Activated CD4-positive, alpha-beta T cell treated with anti-CD3 and anti-CD28 coated beads, Interleukin-2, amount 10 ng/mL, durations not matched to agents 24 days and 14 days (primary cell): ENCODE data around the gene C2CD2. TPM values are rescaled to one million over a fixed set of nuclear protein-coding genes. Genes with fewer than 3 reads are reported as not detected.

ENCODE experiments used
- DNase-seq: peaks from one replicate; pipeline ENCODE4 v3.0.0; 2022
- H3K27ac Mint-ChIP-seq: one replicate; pipeline ENCODE4 v1.8.0; 2022; ENCODE audit warnings: mild to moderate bottlenecking, mixed read lengths
- H3K27me3 Mint-ChIP-seq: one replicate; pipeline ENCODE4 v1.8.0; 2022; ENCODE audit warnings: mixed read lengths
- H3K36me3 Mint-ChIP-seq: one replicate; pipeline ENCODE4 v1.8.0; 2022; ENCODE audit warnings: low read depth, mild to moderate bottlenecking, mixed read lengths
- H3K4me1 Mint-ChIP-seq: one replicate; pipeline ENCODE4 v1.8.0; 2021; ENCODE audit warnings: mixed read lengths
- H3K4me3 Mint-ChIP-seq: one replicate; pipeline ENCODE4 v1.8.0; 2022; ENCODE audit warnings: mild to moderate bottlenecking, moderate library complexity, mixed read lengths
- H3K9me3 Mint-ChIP-seq: one replicate; pipeline ENCODE4 v1.8.0; 2021; ENCODE audit warnings: mixed read lengths
- intact Hi-C: fragments of 100-400 bp; cut with micrococcal nuclease; formaldehyde crosslinking; loops from one replicate; pipeline ENCODE4 v1.15.1; 2023
- total RNA-seq: library from RNA; stranded (reverse); gene quantifications from 2 replicates; pipeline ENCODE4 v1.2.3, GENCODE V29; 2022

C2CD2 gene
- total RNA-seq, 1 donor from 2014 or later = 9.3 TPM

DNA sequence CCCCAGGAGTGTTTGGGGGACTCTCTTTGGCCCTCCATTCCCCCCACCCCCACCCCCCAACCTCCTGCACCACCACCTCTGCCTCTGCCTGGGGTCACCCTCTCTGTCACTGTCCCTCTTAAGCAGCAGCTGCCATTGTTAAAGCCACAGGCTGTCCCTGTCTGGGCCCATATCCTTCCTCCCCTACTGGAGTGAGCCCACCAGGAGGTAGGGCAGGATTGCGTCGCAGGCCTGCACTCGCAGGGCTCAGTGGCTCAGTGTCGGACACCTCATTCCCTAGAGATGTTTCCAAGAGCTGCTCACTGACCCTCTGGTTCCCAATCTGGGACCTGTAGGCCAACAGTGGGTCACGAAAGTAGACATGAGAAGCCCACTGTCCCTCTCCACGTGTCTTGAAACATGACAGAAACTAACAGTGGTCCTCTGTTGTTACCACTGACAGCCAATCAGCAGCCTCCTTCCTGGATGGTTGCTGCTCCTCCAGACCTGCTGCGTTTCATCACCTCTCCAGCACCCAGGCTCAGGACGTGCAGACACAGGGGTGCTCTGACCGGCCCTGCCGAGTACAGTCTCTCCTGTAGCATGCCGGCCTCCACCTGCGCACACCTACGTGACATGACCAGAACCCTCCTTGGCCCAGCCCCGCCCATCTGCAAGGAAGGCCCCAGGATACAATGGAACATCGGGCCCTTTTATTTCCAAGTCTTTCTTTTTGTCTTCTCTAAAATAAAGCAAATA is 82.4 kb downstream of the C2CD2 start:
- Mint-ChIP-seq H3K4me3 (no peak overlapping the region), H3K27ac (no peak overlapping the region), H3K27me3 (no peaks in the 10 kb centered on the region), H3K9me3 (no peaks in the 10 kb centered on the region), H3K4me1 (peaks cover 3% of the 10 kb centered on the region), H3K36me3 (peaks cover 11% of the 10 kb centered on the region)
- no peak for DNase-seq
- intact Hi-C loops = no loop called here

- Mint-ChIP-seq H3K27me3 (no peaks in the 10 kb centered on the region), H3K9me3 (no peaks in the 10 kb centered on the region), H3K27ac (no peak overlapping the region), H3K4me3 (no peak overlapping the region), H3K4me1 (peaks cover 8% of the 10 kb centered on the region), H3K36me3 (peaks cover 10% of the 10 kb centered on the region)
- no peak for DNase-seq
- intact Hi-C loops = no loop called here
These were observed 84.0 kb downstream of the C2CD2 start for GRCh38 chr21:41869771-41870170.

DNA sequence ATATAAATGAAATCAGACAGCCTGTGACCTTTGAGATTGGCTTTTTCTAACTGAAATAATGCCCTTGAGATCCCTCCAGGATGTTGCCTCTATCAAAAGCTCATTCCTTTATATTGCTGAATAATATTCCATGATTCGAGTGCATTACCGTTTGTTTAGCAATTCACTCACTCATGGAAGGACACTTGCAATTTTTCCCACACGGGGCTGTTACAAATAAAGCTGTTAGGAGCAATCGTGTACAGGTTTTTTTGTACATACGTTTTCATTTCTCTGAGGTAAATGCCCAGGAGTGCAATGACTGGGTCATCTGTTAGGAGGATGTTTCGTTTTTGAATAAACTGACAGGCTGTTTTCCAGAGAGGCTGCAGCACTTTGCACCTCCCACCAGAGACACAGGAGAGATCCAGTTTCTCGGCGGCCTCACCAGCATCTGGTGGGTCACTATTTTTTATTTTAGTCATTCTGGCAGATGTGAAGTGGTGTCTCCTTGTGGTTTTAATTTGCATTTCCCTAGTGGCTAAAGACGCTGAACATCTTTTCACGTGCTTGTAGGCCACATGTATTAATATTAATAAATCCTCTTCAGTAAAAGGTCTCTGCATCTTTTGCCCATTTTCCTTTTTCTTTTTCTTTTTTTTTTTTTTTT is 85.6 kb downstream of the C2CD2 start:
- H3K27ac Mint-ChIP-seq = no peak overlapping the region
- peaks cover 3% of the 10 kb centered on the region for H3K36me3 Mint-ChIP-seq
- no peak for DNase-seq
- H3K4me3 Mint-ChIP-seq = no peak overlapping the region
- intact Hi-C loops = no loop called here
- H3K27me3 Mint-ChIP-seq = no peaks in the 10 kb centered on the region
- H3K4me1 Mint-ChIP-seq = peaks cover 12% of the 10 kb centered on the region
- H3K9me3 Mint-ChIP-seq = no peaks in the 10 kb centered on the region

DNA sequence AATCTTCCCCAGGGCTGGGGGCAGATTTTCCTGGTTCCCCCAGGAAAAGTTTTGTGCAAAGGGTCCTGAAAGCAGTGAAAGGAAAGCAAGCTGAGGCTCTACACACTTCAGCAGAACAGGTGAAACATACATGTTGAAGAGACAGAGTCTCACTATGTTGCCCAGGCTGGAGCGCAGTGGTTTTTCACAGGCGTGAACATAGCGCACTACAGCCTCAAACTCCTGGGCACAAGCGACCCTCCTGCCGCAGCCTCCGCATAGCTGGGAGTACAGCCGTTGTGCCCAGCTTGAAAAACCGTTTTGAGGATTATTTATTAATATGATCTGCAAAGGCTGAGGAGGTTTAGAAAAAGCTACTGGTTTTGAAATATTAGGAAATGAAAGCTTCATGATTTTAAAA is 86.5 kb downstream of the C2CD2 start:
- intact Hi-C loops = no loop called here
- H3K9me3 Mint-ChIP-seq = no peaks in the 10 kb centered on the region
- H3K4me1 Mint-ChIP-seq = peaks cover 14% of the 10 kb centered on the region
- no peak for DNase-seq
- H3K36me3 Mint-ChIP-seq = peaks cover 3% of the 10 kb centered on the region
- H3K27ac Mint-ChIP-seq = no peak overlapping the region
- H3K4me3 Mint-ChIP-seq = no peak overlapping the region
- no peaks in the 10 kb centered on the region for H3K27me3 Mint-ChIP-seq

GRCh38 chr21:41866274-41866809 is 87.5 kb downstream of the C2CD2 start:
- no peaks in the 10 kb centered on the region for H3K9me3 Mint-ChIP-seq
- no peak overlapping the region for H3K27ac Mint-ChIP-seq
- H3K4me3 Mint-ChIP-seq = no peak overlapping the region
- no peak for DNase-seq
- H3K36me3 Mint-ChIP-seq = peaks cover 1% of the 10 kb centered on the region
- H3K4me1 Mint-ChIP-seq = peaks cover 14% of the 10 kb centered on the region
- H3K27me3 Mint-ChIP-seq = no peaks in the 10 kb centered on the region
- intact Hi-C loops = no loop called here

- Mint-ChIP-seq H3K4me1 (peaks cover 14% of the 10 kb centered on the region), H3K9me3 (no peaks in the 10 kb centered on the region), H3K4me3 (no peak overlapping the region), H3K27me3 (no peaks in the 10 kb centered on the region), H3K36me3 (peaks cover 1% of the 10 kb centered on the region), H3K27ac (peak overlapping the region; percentile 9)
- DNase-seq = no peak
- intact Hi-C loops = no loop called here
These were observed 88.6 kb downstream of the C2CD2 start for GRCh38 chr21:41865002-41865777.

- no peaks in the 10 kb centered on the region for H3K27me3 Mint-ChIP-seq
- no peak for DNase-seq
- H3K4me1 Mint-ChIP-seq = peaks cover 14% of the 10 kb centered on the region
- H3K9me3 Mint-ChIP-seq = no peaks in the 10 kb centered on the region
- intact Hi-C loops = no loop called here
- no peak overlapping the region for H3K27ac Mint-ChIP-seq
- H3K4me3 Mint-ChIP-seq = no peak overlapping the region
- peaks cover 1% of the 10 kb centered on the region for H3K36me3 Mint-ChIP-seq
These were observed 89.4 kb downstream of the C2CD2 start for GRCh38 chr21:41864311-41865001.

DNA sequence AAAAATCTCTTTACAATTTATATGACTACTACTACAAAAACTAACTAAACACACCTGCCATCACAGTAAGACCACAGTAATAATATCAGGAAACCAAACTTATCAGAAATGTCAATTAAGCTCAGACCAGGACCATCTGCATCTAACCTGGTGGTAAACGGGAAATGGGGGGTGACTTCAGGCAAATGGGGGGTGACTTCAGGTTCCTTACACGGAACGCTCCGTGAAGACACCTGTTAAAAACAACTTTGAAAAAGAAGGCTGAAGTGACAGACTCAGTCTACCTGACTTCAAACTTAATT is 90.4 kb downstream of the C2CD2 start:
- DNase-seq = no peak
- Mint-ChIP-seq H3K4me1 (peaks cover 14% of the 10 kb centered on the region), H3K9me3 (no peaks in the 10 kb centered on the region), H3K27me3 (no peaks in the 10 kb centered on the region), H3K36me3 (peaks cover 1% of the 10 kb centered on the region), H3K27ac (no peak overlapping the region), H3K4me3 (no peak overlapping the region)
- intact Hi-C loops = no loop called here

DNA sequence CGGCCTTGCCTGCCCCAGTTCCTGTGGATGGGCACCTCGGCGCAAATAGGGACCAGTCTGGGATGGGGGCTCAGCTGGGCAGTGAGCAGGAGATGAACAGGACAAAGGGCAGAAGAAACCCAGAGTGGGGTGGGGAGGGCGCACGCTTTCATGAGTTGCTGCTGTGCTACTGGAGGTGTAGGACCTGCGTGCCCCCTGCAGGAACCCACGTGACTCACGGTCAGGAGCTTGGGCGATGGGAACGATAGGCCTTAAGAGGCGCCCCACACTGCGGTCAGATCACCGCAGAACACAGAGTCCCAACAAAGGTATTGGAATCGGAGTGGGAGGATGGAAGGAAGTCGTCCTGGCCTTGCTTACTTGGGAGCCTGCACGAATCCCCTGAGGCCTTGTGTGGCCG is 91.8 kb downstream of the C2CD2 start:
- no peak overlapping the region for H3K4me3 Mint-ChIP-seq
- intact Hi-C loops = no loop called here
- peaks cover 14% of the 10 kb centered on the region for H3K4me1 Mint-ChIP-seq
- H3K36me3 Mint-ChIP-seq = peaks cover 9% of the 10 kb centered on the region
- H3K27ac Mint-ChIP-seq = no peak overlapping the region
- DNase-seq = no peak
- H3K9me3 Mint-ChIP-seq = no peaks in the 10 kb centered on the region
- H3K27me3 Mint-ChIP-seq = no peaks in the 10 kb centered on the region

GRCh38 chr21:41861255-41861654 is 92.6 kb downstream of the C2CD2 start:
- no peak overlapping the region for H3K4me3 Mint-ChIP-seq
- no peak for DNase-seq
- H3K4me1 Mint-ChIP-seq = peaks cover 14% of the 10 kb centered on the region
- H3K27me3 Mint-ChIP-seq = no peaks in the 10 kb centered on the region
- H3K36me3 Mint-ChIP-seq = peaks cover 12% of the 10 kb centered on the region
- no peaks in the 10 kb centered on the region for H3K9me3 Mint-ChIP-seq
- intact Hi-C loops = no loop called here
- H3K27ac Mint-ChIP-seq = no peak overlapping the region

GRCh38 chr21:41859297-41859980 is 94.4 kb downstream of the C2CD2 start:
- intact Hi-C loops = no loop called here
- H3K27me3 Mint-ChIP-seq = no peaks in the 10 kb centered on the region
- H3K4me1 Mint-ChIP-seq = peaks cover 6% of the 10 kb centered on the region
- H3K4me3 Mint-ChIP-seq = no peak overlapping the region
- H3K36me3 Mint-ChIP-seq = peaks cover 16% of the 10 kb centered on the region
- no peaks in the 10 kb centered on the region for H3K9me3 Mint-ChIP-seq
- H3K27ac Mint-ChIP-seq = no peak overlapping the region
- DNase-seq = no peak

- Mint-ChIP-seq H3K9me3 (no peaks in the 10 kb centered on the region), H3K36me3 (peaks cover 22% of the 10 kb centered on the region), H3K27ac (no peak overlapping the region), H3K4me3 (no peak overlapping the region), H3K27me3 (no peaks in the 10 kb centered on the region), H3K4me1 (peaks cover 6% of the 10 kb centered on the region)
- no peak for DNase-seq
- intact Hi-C loops = no loop called here
These were observed 95.1 kb downstream of the C2CD2 start for GRCh38 chr21:41858466-41859296.
